Kidney epithelial cell (primary cell): ENCODE measurements around the gene KITLG. TPM values are rescaled to one million over a fixed set of nuclear protein-coding genes. Genes with fewer than 3 reads are reported as not detected.
"Not testable (repeated sequence)": the region's sequence is repeated elsewhere in the genome, so short reads cannot be mapped to it uniquely, and the experiment has no call there.

ENCODE experiments used
- DNase-seq: peaks from one replicate; pipeline ENCODE4 v3.0.0-alpha.2; 2010; ENCODE audit warnings: low read depth
- H3K27me3 ChIP-seq: 2 replicates; pipeline ENCODE4 v1.6.0; 2011; ENCODE audit warnings: low read length; ENCODE audit not compliant: control insufficient read depth, insufficient read depth
- H3K36me3 ChIP-seq: 2 replicates; pipeline ENCODE4 v1.5.1; 2011; ENCODE audit warnings: low read length; ENCODE audit not compliant: control insufficient read depth, insufficient read depth
- H3K4me3 ChIP-seq: 2 replicates; pipeline ENCODE4 v1.5.1; 2011; ENCODE audit warnings: low read depth, mild to moderate bottlenecking, control low read depth, low read length
- CTCF ChIP-seq: IDR thresholded peaks from 2 replicates; pipeline ENCODE4 v1.5.1; 2011; ENCODE audit warnings: mild to moderate bottlenecking, moderate library complexity, low read length, control low read depth, inconsistent platforms; ENCODE audit not compliant: insufficient read depth, poor library complexity, severe bottlenecking
- total RNA-seq: library from RNA; depleted of rRNA; stranded (reverse); fragments of >200 nt; gene quantifications from 2 replicates; pipeline ENCODE4 v1.2.3, GENCODE V29; 2015

KITLG gene
- total RNA-seq, 1 donor from 2014 or later = 11.5 TPM

- TF ChIP-seq CTCF = no peak
- Histone ChIP-seq H3K36me3 (peaks cover 2% of the 10 kb centered on the region), H3K27me3 (no peaks in the 10 kb centered on the region), H3K4me3 (no peak overlapping the region)
- no peak for DNase-seq
These were observed 61.3 kb downstream of the KITLG start for GRCh38 chr12:88518863-88519403.

GRCh38 chr12:88516811-88517210 lies 63.5 kb downstream of the KITLG start:
- no peak for TF ChIP-seq CTCF
- Histone ChIP-seq H3K36me3 (peaks cover 2% of the 10 kb centered on the region), H3K27me3 (no peaks in the 10 kb centered on the region), H3K4me3 (no peak overlapping the region)
- DNase-seq = no peak

GRCh38 chr12:88510843-88511242 lies 69.4 kb downstream of the KITLG start:
- no peaks in the 10 kb centered on the region for H3K36me3 ChIP-seq
- H3K27me3 ChIP-seq = no peaks in the 10 kb centered on the region
- no peak for TF ChIP-seq CTCF
- DNase-seq = no peak
- H3K4me3 ChIP-seq = no peak overlapping the region

GRCh38 chr12:88509851-88510250 lies 70.4 kb downstream of the KITLG start:
- no peak for DNase-seq
- H3K36me3 ChIP-seq = no peaks in the 10 kb centered on the region
- H3K27me3 ChIP-seq = no peaks in the 10 kb centered on the region
- no peak for TF ChIP-seq CTCF
- H3K4me3 ChIP-seq = no peak overlapping the region

- no peak for DNase-seq
- Histone ChIP-seq H3K4me3 (no peak overlapping the region), H3K36me3 (no peaks in the 10 kb centered on the region), H3K27me3 (no peaks in the 10 kb centered on the region)
- TF ChIP-seq CTCF = no peak
These were observed 70.9 kb downstream of the KITLG start for GRCh38 chr12:88509347-88509746.

GRCh38 chr12:88507851-88508250 lies 72.4 kb downstream of the KITLG start:
- not testable (repeated sequence) for DNase-seq, H3K4me3 ChIP-seq, H3K36me3 ChIP-seq, H3K27me3 ChIP-seq
